C1 segment of cervical spinal cord (tissue), 14 donors: Measurements from ENCODE around the gene PLPPR5.
"Not testable (repeated sequence)": the region's sequence is repeated elsewhere in the genome, so short reads cannot be mapped to it uniquely, and the experiment has no call there.

Source experiments
- DNase-seq, 14 donors: peaks; one replicate each; lab custom pipeline; 2025; lab: John Stamatoyannopoulos, UW

Gene PLPPR5

DNA sequence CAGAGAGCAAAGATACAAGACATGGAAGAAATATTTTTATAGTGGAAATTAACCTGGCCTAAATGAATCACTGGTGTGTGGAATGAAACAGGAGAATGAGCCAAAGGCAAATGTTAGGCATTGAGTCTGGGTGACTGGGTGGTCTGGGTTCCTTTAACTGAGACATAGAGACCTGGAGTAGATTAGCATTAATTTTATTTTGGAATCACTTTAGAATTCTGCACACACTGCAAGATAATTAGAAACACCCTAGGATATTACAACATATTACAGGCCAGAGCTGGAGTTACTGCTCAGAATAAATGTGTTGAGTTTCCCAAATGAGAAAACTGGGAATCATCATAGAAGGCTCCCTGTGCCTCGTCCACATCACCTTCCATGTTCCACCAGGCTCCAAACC is 85.5 kb downstream of the PLPPR5 start:
- DNase-seq = no peak

DNA sequence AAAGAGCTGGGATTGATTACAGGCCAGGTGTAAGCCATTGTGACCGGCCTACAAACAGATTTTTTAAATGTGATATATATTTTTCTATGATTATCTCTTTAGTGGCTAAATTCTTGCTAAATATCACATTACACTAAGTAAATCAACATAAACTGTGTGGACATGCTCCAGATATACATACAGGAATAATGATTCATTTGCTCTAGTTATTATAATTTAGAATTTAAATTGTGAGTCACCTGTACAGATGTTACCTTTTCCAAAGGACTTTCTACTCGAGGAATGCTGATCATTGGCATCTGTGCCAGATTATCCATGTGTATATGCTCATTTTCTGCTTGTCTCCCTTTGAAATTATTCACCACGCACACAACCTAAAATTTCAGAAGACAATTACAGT is 90.1 kb downstream of the PLPPR5 start:
- DNase-seq = no peak

DNA sequence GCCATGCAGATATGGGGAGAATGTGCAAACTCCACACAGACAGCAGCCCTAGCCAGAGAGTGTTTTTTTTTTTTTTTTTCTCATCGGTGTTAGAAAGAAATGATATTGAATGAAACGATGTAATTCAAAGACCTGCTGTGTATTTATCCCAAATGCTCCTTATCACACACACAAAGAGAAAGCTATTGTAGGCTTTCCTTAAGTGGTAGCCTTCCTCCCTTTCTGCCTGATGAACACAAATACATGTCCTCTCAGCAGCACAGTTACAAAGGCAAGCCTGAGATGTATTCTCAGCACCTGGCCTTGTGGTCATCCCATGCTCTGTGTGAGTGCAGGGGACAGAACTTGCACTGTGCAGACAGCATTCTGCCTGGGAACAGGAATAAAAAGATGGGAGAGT is 93.8 kb downstream of the PLPPR5 start:
- DNase-seq = no peak

DNA sequence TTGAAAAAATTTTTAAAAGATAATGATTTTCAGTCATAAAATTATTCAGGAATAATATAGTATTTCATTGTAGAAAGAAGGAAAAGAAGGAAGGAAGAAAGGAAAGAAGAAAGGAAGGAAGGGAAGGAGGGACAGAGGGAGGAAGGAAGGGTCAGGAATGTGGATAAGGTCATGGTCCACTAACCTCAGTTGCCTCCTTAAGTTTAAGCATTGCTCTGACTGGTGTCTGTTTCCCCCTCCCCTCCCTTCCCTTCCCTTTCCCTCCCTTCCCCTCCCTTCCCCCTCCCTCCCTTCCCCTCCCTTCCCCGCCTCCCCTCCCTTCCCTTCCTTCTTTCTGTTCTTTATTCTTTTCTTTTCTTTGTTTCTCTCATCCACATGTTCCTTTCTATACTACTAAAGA is 95.7 kb downstream of the PLPPR5 start:
- no peak for DNase-seq

DNA sequence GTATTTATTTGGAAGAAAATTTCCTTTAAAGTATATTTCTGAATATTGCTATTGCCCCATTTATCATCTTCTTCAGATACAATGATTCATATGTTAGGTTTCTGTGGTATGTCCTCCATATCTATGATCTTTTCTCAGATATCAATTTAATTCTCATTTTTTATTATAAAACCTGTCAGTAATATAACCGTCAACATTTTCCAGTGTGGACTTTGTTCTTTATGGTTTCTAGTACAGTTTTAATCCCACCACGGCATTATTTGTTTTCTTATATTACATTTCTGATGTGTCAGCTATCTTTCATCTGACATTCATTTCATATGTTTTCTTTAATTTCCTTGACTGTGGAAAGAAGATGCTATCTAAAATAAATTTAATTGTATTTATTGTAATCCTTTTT is 97.9 kb downstream of the PLPPR5 start:
- DNase-seq = no peak

DNA sequence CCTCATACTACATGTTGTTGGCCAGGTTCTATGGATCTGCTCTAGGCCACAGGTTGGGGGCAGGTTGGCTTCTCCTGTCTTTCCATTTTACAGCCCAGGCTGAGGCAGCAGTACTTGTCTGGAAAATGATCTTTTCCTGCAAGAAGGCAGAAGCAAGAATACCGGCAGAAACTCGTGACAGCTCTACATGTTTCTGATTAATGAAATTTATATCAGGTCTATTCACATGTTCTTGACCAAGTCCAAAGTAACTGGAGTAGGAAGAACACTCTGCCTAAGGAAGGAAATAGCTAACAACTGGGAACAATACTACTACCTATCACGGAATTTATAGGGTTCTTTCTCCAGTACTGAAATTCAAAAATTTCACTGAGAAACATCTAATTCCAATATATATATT is 98.3 kb downstream of the PLPPR5 start:
- DNase-seq = no peak

DNA sequence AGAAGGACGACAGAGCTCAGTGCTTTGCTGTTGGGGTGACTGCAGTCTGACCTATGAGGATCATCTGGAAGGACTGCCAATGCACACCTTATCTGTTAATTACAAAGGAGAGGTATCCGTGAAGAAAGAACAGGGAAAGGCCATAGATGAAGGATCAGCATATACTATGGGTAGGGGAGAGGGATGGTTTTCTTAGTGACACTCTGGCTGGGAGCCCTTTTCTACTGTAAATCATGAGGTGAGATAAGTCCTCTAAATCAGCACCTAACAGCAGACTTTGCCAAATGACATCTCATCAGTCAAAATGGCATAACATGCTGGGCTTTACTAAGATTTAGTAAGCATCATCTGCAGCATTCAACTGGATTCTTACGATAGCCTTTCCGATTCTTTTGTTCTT is 100.0 kb downstream of the PLPPR5 start:
- DNase-seq = no peak

DNA sequence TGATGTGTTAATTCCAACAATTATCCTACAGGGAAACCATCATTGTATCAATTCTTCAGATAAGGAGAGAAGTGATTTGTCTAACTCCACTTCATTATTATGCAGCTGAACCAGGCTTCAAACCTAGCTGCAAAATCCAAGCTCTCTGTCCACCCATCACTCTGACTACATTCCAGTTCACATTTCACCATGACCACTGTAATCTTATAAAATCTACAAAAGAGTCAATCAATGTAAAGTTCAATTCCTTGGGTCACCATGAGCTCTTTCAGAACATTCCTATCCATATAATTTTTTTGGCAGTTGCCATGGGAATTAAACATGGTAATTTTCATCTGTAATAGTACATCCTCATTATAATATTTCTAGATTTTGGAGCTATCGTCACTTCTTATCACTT is 100.9 kb downstream of the PLPPR5 start:
- DNase-seq = no peak

DNA sequence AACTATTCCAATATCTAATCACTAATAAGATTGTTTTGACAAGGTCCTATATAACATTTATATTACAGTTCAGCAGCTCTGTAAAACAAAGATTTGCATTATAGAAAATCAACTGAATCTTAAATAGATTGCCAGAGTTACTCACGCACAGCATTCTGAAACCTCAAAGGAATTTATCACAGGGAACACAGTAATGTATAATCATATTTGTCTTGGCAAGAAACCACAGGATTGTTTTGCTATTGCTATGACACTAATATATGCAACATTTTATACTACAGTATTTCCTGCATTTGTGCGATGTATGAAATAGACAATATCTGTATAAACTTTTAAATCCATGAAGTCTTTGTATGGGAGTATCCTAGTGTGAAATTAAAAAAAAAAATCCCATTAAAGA is 101.4 kb downstream of the PLPPR5 start:
- no peak for DNase-seq

DNA sequence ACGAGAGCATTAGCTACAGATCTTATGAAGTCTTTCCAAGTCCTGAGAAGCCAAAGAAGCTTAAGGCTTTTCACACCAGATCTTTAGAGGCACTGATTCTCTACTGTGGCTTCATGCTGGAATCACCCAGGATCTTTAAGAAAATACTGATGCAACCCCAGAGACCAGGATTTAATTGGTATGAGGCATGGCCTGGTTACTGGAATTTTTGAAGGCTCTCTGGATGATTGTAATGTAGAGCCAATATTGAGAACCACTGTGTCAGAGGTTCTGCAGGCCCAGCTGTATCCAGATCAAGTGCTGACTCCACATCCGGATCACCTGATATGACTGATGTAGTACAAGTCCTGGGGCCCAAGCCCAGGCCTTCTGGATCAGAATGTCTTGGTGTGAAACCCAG is 105.7 kb downstream of the PLPPR5 start:
- DNase-seq = no peak

DNA sequence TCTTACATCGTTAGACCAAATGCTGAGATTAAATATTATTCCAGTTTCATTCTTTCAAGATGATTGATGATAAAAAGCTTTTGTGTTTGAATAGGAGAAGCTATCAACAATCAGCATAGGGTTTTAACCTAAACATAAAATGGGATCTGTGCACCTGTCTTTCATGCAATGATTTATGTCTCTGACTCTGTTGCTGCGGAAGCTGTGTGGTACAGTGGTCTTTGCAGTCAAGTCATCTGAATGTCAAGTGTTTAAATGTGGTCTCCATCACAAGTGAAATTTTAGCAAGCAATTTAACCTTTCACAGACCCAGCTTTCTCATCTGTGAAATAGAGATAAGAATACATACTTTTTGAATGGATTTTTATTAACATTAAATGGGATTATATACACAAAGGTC is 107.2 kb downstream of the PLPPR5 start:
- DNase-seq = no peak

DNA sequence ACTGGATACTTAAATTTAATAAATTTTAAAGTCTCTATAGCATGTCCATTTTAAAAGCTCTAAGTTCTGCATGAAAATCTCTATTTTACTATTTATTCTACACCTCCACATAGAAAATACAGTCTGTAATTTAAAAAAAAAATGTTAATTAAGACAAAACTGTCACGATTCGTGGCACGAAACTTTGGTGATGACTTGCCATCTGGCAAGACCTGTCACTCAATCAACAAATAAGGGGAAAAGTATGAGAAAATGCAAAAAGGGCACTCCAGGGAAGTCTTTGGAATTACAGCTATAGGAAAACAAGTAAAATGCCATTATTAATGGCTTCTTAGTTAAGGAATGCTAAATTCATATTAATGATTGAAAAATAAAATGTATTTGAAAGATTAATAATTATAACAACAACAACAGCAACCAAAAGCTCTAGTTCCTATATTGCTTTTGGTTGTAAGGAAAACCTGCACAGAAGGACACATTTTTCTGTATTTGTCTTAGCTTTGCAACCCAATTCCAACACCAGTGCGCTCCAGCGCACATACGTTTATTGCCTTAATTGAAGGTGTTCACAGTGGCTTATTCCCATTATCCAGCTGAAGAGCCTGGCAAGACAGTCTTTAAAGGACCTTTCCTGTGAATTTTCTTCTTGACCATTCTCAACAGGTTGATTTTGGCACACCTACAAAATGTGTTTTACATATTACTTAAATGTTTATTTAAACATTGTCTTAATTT is 107.8 kb downstream of the PLPPR5 start:
- DNase-seq = no peak

DNA sequence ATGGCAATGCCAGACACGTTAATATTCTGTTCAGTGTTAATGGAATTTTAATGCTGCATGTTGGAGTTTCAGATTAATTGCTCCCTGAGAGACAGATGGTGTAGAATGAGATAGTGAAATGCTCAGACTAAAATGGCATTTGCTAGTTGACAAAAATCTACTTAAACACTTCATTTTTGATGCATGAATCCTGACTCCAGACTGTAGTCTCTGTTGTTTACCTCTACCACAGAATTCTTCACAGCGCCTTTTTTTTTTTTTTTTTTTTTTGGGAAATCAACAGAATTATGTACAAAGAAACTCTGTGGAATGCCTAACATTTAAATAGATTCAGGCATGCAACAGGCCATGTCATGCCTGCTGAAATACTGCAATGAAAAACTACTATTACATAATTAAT is 111.3 kb downstream of the PLPPR5 start:
- no peak for DNase-seq

DNA sequence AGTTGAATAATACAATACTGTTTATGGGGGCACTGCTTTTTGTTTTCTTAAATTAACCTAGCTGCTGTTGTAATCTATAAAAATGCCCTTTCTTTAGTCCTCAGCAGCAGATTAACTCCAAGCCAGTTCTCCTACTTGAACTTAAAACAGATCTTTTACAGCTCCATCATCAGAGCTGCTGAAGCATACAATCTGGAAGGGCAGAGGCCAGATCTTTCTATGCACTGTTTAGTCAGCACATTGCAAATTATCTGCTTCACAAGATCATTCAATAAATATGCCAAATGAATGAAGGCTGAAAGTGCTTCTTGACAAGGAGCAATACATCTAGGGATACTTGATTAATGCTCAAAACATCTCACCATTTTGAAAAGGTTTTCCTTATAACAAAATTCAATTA is 115.8 kb downstream of the PLPPR5 start:
- no peak for DNase-seq

DNA sequence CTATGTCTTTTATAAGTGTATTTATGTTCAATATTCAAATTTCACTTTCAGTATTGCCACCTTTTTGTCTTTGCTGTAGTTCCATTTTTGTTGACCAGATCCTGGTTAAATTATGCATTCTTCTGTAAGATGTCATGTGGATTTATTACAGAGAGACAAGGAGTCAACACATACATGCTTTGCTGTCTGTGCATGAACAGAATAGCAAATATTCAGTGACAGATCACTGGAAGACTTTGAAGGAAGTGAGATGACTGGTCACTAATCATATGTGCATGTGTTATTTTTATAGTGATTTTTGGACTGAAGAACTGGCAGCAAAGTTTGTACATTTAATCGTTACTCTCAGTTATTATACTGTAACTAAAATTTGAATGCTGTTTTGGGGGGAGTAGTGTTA is 117.2 kb downstream of the PLPPR5 start:
- no peak for DNase-seq

DNA sequence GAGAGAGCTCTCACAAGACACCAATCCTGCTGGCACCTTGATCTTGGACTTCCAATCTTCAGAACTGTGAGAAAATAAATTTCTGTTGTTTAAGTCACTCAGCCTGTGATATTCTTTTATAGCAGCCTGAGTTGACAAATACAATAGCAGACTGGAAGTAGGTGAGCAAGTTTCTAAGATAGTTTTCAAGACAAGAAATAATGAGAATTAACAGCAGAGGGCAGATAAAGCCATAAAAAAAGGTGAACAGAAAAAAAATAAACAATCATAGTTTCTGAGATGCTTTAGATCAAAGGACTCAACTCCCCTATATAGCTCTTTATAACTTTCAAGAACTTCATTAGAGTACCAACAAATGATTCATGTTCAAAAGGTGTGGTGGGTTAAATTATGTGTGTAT is 119.8 kb downstream of the PLPPR5 start:
- DNase-seq = no peak

DNA sequence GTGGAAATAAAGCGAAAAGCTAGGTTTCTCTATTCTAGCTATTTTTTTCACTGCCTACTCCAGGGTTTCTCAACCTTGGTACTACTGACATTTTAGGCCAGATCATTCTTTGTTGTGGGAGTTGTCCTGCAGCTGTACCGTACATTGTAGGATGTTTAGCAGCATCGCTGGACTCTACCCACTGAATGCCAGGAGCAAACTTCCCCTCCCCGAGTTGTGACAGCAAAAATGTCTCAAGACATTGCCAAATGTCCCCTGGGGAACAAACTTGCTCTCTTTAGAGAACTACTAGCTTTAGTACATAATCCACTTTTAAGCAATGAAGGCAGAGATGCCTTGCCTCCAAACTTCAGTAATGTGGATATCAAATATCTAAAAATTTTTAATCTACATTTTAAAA is 122.8 kb downstream of the PLPPR5 start:
- no peak for DNase-seq

DNA sequence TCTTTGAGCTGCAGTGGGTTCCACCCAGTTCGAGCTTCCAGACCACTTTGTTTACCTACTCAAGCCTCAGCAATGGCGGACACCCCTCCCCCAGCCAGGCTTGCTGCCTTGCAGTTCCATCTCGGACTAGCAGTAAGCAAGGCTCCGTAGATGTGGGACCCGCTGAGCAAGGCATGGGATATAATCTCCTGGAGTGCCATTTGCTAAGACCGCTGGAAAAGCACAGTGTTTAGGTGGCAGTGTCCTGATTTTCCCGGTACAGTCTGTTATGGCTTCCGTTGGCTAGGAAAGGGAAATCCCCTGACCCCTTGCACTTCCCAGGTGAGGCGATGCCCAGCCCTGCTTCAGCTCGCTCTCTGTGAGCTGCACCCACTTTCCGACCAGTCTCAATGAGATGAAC is 123.4 kb downstream of the PLPPR5 start:
- not testable (repeated sequence) for DNase-seq

DNA sequence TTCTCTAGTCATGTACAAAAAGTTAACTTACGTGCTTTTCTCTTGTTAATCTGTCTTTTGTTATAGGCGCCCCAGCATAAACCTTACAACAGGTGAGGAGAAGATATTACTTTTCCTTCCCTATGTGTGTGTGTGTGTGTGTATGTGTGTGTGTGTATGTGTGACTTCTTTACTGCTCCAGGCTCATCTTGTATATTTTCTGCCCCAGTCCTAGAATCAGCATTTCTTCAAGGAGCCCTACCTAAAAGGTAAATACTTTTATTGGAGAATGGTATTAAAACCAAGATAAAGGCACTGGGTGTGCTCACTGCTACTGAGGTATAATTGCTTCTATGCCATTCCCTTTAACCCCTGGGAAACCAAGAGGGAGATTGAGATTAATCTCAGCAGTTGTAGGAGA is 129.8 kb downstream of the PLPPR5 start:
- no peak for DNase-seq

DNA sequence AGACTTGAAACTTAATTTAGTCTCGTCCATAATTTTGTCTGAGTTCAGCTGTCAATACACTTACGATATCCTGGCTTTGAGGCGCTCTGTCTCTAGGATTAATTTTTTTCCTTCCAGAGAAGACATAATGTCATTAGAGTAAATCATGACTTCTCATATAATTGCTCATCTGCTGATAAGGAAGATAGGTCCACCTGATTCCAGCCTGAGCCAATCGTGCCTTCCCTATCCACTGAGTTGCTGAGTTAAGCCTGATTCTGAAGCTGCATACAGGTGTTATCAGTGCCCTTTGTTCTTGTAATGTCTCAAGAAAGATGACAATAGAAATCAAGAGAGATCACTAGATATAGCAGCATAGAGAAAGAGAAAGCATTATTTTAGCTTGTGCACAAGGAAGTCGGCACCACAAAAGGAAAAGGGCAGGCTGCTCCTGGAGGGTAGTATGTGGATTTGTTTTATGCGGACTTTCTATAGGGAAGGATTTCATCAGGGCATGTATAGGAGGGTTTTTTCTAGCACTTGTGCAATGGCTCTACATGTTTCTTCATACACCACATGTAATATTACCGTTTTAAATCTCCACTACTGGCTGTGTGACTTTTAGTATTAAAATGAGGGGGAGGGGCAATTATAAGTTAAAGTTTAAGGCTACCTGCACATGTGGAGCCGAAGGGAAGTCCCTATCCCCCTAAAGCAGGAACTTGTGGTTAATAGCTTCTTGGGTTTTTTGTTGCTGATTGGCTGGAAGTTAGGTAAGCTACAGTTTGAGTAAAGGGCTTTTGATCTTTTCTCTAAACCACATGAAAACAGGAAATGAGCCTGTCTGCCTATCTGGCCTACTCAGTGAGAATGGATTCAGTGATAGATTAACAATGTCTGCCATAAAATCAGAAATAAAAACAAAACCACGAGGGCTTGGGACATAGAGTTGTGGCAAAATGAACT is 133.4 kb downstream of the PLPPR5 start:
- DNase-seq = no peak

DNA sequence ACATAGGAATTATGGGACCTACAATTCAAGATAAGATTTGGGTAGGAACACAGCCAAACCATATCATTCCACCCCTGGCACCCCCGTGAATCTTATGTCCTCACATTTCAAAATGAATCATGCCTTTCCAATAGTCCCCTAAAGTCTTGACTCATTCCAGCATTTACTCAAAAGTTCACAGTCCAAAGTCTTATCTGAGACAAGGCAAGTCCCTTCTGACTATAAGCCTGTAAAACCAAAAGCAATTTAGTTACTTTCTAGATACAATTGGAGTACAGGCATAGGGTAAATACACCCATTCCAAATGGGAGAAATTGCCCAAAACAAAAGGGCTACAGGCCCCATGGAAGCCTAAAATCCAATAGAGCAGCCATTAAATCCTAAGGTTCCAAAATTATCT is 138.9 kb downstream of the PLPPR5 start:
- DNase-seq = no peak

DNA sequence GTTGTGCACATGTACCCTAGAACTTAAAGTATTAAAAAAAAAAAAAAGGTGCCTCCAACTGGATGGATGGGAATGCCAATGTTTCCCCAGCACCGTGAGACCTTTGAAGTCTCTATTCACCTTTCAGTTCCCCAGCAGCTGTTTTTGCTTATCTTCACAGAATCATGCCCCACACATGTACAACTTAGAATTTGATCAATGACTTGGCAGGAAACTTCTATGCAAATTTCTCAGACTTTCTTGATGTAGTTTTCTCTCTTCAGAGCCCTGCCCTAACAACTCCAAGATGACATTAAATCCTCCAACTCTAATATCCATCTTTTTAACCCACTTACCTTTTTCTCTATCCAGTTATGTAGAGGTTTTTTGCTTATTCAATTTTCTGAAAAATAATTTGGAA is 144.3 kb downstream of the PLPPR5 start:
- DNase-seq = no peak

DNA sequence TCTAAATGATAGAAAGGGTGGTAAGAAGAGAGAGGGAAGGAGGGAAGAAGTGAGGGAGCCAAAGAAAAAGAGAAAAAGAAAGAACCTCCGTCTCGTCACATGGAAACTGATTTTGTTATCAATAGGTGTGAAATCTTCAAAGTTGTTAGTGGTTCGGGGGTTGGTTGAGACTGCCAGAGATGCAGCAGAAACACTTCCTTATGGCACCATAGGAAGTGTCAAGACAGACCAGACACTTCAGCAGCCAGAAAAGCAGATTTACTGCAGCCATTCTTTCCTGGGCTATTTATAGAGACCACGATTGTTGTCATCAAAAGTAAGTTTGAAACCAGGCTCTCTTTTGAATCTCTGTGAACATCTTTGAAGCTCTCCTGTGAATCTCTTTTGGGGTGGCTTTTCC is 150.5 kb downstream of the PLPPR5 start:
- DNase-seq = no peak
